GM10266 (cell line): ENCODE measurements around the gene MTA2.

Experiments
- DNase-seq: peaks from one replicate; pipeline ENCODE4 v3.0.0; 2012; ENCODE audit errors: extremely low spot score
- CTCF ChIP-seq: IDR thresholded peaks from 2 replicates; pipeline ENCODE4 v1.5.1; 2012; ENCODE audit warnings: mild to moderate bottlenecking, low read depth; ENCODE audit not compliant: control insufficient read depth, insufficient read depth; ENCODE audit errors: missing control alignments

The MTA2 gene

GRCh38 chr11:62604460-62605120 lies 2.9 kb upstream of the MTA2 start:
- no peak for DNase-seq
- no peak for TF ChIP-seq CTCF

GRCh38 chr11:62603776-62604299 lies 2.2 kb upstream of the MTA2 start:
- no peak for TF ChIP-seq CTCF
- no peak for DNase-seq

GRCh38 chr11:62603072-62603408 lies 1.4 kb upstream of the MTA2 start:
- DNase-seq = no peak
- no peak for TF ChIP-seq CTCF

GRCh38 chr11:62602141-62603071 lies 741 bp upstream of the MTA2 start:
- DNase-seq = no peak
- no peak for TF ChIP-seq CTCF

GRCh38 chr11:62601122-62601371 lies 618 bp downstream of the MTA2 start:
- no peak for DNase-seq
- TF ChIP-seq CTCF = no peak

- no peak for TF ChIP-seq CTCF
- DNase-seq = peak; percentile 15
Observed at GRCh38 chr11:62600367-62601121, 1.1 kb downstream of the MTA2 start.
